ENCODE data around the gene ALDH1B1.
"Not testable (repeated sequence)": the region's sequence is repeated elsewhere in the genome, so short reads cannot be mapped to it uniquely, and the experiment has no call there.

Gene ALDH1B1

GRCh38 chr9:38385896-38386295, 6.6 kb upstream of the ALDH1B1 start:
- DNase-seq (ENCODE audit: low read depth in 2 of 3, low spot score in 2 of 3): no peak

- DNase-seq (ENCODE audit: low read depth in 2 of 3, low spot score in 2 of 3): no peak
Measured at GRCh38 chr9:38386319-38386895, 6.1 kb upstream of the ALDH1B1 start.

DNA sequence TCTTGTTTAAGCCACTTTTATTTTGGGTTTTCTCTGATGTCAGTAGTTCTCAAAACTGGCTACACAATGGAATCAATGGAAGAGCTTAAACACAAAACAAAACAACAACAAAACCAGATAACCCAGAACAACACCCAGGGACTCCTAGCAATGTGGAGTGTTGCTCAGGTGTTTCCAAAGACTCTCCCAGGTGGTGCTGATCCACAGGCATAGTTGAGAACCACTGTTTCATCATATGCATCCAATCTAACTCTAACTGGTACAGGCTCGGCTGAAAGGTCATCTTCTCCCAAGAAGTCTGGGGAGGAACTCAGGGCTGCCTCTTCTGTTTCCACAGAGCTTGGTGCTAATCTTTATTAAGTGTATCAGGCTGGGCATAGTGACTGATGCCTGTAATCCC, 5.4 kb upstream of the ALDH1B1 start:
- DNase-seq (ENCODE audit: low read depth in 2 of 3, low spot score in 2 of 3): no peak

DNA sequence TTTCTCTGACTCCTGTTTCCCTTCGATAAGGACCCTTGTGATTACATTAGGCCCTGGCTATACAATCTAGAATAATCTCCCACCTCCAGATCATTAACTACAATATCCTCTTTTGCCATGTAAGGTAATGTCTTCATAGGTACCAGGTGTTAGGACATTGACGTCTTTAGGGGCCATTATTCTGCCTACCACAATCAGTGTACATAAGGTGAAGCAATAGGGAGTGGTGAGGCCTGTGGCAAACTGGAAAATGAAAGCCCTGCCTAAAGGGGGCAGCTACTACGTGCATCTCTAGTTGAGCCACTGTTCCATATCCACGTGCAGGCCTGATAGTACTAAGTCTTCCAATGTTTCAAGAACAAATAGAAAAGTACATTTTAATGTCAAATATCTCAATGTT, 4.8 kb upstream of the ALDH1B1 start:
- no peak for DNase-seq (ENCODE audit: low read depth in 2 of 3, low spot score in 2 of 3)

- no peak for DNase-seq (ENCODE audit: low read depth in 2 of 3, low spot score in 2 of 3)
Measured at GRCh38 chr9:38388283-38389223, 3.9 kb upstream of the ALDH1B1 start.

DNA sequence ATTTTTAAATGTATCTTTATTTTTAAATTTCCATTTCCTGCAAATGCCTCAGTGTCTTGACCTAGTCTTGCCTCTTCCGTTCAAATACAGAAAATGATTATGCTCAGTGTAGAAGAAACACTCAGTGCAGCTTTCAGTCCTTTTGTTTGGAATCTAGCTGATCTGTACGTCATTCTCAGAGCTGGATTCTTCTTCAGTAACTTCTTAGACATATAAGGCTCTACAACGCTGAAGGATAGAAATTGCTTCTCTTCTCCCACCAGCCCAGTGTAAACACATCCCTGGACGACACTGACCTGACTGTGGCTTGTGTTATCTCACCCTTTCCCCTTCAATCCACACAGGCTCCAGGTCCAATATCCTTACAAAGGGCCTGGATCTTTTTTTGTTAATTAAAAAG, 3.2 kb upstream of the ALDH1B1 start:
- no peak for DNase-seq (ENCODE audit: low read depth in 2 of 3, low spot score in 2 of 3)

- no peak for DNase-seq (ENCODE audit: low read depth in 2 of 3, low spot score in 2 of 3)
Measured at GRCh38 chr9:38390442-38390841, 2.1 kb upstream of the ALDH1B1 start.

GRCh38 chr9:38390851-38391250, 1.7 kb upstream of the ALDH1B1 start:
- DNase-seq (ENCODE audit: low read depth in 2 of 3, low spot score in 2 of 3): no peak

DNA sequence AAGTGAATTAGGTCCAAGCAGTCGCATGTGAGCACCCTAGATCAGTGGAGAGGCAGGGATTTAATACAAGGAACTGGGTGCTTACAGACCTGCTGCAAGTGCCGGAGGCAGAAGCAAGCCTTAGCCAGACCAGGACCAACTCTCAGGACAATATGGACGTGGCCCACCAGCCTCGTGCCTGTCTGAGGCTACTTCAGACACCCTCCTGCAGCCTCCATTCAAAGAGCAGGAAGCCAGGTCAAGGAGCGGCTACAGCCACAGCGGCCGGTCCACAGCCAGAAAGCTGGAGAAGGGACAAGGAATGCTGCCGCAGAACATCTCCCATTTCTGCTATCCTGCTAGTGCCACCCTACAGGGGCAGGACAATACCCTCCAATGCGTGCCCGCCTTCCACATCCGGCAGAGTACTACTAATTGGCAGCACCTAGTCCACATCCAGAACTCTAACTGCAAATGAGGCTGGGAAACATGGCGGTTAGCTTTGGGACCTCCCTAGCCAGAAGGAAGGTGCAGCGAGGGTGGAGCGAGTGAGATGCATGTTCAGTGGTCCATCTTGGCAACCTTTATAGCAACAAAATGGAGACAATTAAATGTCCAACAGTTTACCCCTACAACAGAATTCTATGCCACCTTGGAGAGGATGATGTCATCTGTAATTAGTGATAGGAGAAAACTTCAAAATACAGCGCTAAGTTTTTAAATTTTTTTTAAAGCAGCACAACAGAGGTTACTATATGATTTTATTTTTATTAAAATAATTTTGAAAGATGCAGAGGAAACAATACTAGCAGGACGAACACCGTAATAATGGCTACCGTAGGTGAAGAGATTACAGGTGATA, 1.0 kb upstream of the ALDH1B1 start:
- no peak for DNase-seq (ENCODE audit: low read depth in 2 of 3, low spot score in 2 of 3)

GRCh38 chr9:38393128-38393796, 760 bp downstream of the ALDH1B1 start:
- DNase-seq (ENCODE audit: low read depth in 2 of 3, low spot score in 2 of 3): no peak

- DNase-seq (ENCODE audit: low read depth in 2 of 3, low spot score in 2 of 3): no peak
Measured at GRCh38 chr9:38394416-38394815, 1.9 kb downstream of the ALDH1B1 start.

GRCh38 chr9:38395653-38396370, 3.3 kb downstream of the ALDH1B1 start:
- DNase-seq (ENCODE audit: low read depth in 2 of 3, low spot score in 2 of 3): no peak

DNA sequence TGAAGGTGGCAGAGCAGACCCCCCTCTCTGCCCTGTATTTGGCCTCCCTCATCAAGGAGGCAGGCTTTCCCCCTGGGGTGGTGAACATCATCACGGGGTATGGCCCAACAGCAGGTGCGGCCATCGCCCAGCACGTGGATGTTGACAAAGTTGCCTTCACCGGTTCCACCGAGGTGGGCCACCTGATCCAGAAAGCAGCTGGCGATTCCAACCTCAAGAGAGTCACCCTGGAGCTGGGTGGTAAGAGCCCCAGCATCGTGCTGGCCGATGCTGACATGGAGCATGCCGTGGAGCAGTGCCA, 3.8 kb downstream of the ALDH1B1 start:
- DNase-seq (ENCODE audit: low read depth in 2 of 3, low spot score in 2 of 3): no peak

DNA sequence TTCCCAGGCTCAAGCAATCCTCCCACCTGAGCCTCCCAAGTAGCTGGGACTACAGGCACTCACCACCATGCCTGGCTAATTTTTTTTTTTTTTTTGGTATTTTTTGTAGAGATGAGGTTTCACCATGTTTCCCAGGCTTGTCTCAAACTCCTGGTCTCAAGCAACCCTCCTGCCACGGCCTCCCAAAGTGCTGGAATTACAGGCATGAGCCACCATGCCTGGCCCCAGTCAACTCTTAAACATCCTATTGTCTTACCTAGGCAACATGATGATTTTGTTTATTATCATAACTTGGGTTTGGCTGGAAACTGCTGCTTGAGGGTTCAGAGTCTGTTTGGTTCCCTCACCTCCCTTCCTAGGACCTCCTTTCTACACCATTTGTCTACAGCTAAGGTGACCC, 6.7 kb downstream of the ALDH1B1 start:
- DNase-seq (ENCODE audit: low read depth in 2 of 3, low spot score in 2 of 3): not testable (repeated sequence)

- no peak for DNase-seq (ENCODE audit: low read depth in 2 of 3, low spot score in 2 of 3)
Measured at GRCh38 chr9:38401994-38402393, 9.5 kb downstream of the ALDH1B1 start.

DNA sequence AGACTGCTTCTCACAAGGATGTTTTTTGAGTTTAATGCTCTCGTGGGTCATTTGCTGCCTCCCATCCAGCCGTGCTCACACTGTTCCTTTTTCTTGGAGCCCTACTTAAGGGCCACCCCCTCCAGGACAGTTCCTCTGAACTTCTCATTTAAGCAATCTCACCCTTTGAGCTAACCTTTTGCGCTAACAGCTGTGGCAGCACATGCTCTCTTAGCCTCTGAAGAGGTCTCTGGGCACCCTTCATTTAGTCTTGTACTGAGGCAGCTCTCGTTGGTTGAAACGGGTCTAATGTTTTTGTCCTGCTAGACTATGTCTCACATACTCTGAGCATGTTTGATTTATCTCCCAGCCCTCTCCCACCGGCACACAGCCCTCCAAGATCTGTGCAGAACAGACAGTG, 11.8 kb downstream of the ALDH1B1 start:
- no peak for DNase-seq (ENCODE audit: low read depth in 2 of 3, low spot score in 2 of 3)

DNA sequence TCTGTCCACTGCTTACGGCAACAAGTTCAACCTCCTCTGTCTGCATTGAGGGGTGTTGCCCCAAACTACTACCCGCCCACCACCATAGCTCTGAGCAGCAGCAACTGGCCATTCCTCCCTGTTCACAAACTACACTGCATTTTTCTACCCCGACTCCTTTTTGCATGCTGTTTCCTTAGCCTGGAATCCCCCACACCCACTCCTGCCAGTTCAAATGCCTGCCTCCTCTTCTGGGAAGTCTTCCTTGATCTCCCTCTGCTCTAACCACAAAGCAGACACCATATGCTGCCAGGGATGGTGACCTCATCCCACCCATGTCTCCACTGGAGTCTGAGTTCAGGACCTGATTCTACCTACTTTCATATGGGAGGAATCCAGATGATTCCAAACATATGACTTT, 13.3 kb downstream of the ALDH1B1 start:
- DNase-seq (ENCODE audit: low read depth in 2 of 3, low spot score in 2 of 3): no peak

DNA sequence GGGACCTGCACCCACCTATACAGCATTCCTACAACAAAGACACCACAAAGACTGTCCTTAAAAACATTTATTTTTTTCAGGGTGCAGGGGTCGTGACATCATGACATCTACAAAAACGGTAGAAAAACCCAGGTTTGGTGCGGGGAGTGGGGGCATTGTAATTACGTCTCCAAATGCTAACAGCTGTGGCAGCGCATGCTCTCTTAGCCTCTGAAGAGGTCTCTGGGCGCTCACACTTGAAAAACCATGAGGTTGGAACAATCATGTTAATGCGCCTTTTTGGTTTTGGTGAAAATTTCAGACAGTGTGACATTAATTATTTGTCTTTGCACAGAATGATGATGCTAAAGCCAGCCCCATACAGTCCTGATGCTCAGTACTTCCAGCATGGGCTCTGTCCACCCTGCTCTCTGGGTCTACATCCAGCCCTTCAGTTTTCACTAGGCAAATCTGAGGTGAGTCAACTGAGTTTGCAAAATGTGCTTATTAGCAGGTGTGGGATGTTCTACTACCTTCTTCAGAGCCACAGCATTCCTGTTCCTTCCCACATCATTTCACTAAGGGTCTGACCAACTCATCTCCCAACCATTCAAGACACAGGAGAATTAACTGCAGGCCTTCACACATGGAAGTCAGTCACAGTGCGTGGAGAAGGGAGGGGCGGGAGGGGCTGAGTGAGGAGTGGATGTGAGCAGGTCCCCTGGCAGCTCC, 14.1 kb downstream of the ALDH1B1 start:
- no peak for DNase-seq (ENCODE audit: low read depth in 2 of 3, low spot score in 2 of 3)

DNA sequence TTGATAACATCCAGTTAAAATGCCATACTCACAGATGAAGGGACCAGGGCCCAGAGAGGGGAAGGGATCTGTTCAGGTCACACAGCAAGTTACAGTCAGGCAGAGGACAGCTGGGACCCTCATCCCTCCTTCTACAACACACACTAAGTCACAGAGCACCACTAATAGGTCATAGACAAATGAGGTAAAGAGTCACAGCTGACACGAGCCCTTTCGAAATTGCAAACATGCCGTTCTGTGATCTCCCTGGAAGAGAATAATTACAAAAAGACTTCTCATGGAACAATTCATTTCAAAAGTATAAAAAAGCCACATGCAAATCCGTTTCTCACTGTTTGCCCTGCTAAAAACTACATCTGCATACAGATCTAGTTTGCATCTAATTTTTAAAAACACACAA, 16.2 kb downstream of the ALDH1B1 start:
- no peak for DNase-seq (ENCODE audit: low read depth in 2 of 3, low spot score in 2 of 3)

DNA sequence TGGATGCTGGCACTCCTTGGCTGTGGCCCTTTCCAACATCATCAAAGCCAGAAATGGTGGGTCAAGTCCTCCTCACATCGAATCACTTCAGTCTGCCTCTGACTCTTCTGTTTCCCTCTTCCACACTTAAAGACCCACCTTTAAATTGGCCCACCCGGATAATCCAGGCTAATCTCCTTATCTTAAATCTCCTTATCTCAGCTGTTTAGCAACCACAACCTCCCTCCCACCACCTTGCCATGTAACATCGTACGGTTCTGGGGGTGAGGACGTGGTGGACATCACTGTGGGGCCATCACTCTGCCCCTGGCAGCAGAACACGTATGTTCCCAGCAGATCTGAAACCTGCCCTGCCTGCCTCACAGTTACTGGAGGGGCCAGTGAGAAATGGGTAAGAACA, 20.2 kb downstream of the ALDH1B1 start:
- no peak for DNase-seq (ENCODE audit: low read depth in 2 of 3, low spot score in 2 of 3)

Data from activated CD8-positive, alpha-beta memory T cell treated with anti-CD3 and anti-CD28 coated beads for 48 hours (primary cell).